Ishikawa (cell line): ENCODE measurements around the gene GHRL.

Experiments used
- CEBPB ChIP-seq: IDR thresholded peaks from 2 replicates; pipeline ENCODE4 v1.6.1; 2012
- CREB1 ChIP-seq: IDR thresholded peaks from 2 replicates; pipeline ENCODE4 v1.6.1; 2012; ENCODE audit warnings: low read depth
- EGR1 ChIP-seq: IDR thresholded peaks from 2 replicates; pipeline ENCODE4 v1.6.1; 2012
- EP300 ChIP-seq: IDR thresholded peaks from 2 replicates; pipeline ENCODE4 v1.6.1; 2012; ENCODE audit warnings: borderline replicate concordance
- FOXM1 ChIP-seq: IDR thresholded peaks from 2 replicates; pipeline ENCODE4 v1.6.1; 2012; ENCODE audit warnings: low read depth, borderline replicate concordance
- NFIC ChIP-seq: IDR thresholded peaks from 2 replicates; pipeline ENCODE4 v1.6.1; 2012
- RAD21 ChIP-seq: IDR thresholded peaks from 2 replicates; pipeline ENCODE4 v1.6.1; 2012; ENCODE audit warnings: low read depth
- TAF1 ChIP-seq: IDR thresholded peaks from 2 replicates; pipeline ENCODE4 v1.6.1; 2012; ENCODE audit warnings: low read depth, mild to moderate bottlenecking
- TCF12 ChIP-seq: IDR thresholded peaks from 2 replicates; pipeline ENCODE4 v1.6.1; 2012; ENCODE audit warnings: low read depth
- TEAD4 ChIP-seq: IDR thresholded peaks from 2 replicates; pipeline ENCODE4 v1.6.1; 2012
- YY1 ChIP-seq: IDR thresholded peaks from 2 replicates; pipeline ENCODE4 v1.6.1; 2012; ENCODE audit warnings: low read depth
- ZBTB7A ChIP-seq: IDR thresholded peaks from 2 replicates; pipeline ENCODE4 v1.6.1; 2012; ENCODE audit warnings: low read depth
- TF ChIP-seq, protein P1 (sequence below): IDR thresholded peaks from 2 replicates; pipeline ENCODE4 v1.6.1; 2012; ENCODE audit warnings: low read depth, mild to moderate bottlenecking
- TF ChIP-seq, protein P2 (sequence below): IDR thresholded peaks from 2 replicates; pipeline ENCODE4 v1.6.1; 2012
- TF ChIP-seq, protein P3 (sequence below): IDR thresholded peaks from 2 replicates; pipeline ENCODE4 v1.6.1; 2012

The GHRL gene

DNA sequence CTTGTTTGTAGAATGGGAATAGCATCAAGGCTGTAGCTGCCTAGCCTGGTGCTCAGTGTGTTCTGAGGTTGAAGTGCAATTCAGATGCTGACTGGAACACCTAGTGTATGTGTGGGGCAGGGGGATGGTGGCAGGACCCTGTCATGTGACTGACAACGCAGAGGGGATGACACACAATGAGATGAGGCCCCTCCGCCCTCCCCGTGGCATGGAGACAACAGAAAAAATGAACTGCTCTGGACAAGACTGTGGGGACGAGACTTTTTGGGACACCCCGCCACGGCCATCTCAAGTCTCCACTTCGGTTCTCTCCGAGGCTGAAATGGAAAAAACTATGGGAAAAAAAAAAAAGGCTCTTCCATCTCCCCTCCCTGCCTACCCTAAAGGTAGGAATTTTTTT lies 38.6 kb upstream of the GHRL start:
- TF ChIP-seq EGR1: no peak
- TF ChIP-seq, protein P1, sequence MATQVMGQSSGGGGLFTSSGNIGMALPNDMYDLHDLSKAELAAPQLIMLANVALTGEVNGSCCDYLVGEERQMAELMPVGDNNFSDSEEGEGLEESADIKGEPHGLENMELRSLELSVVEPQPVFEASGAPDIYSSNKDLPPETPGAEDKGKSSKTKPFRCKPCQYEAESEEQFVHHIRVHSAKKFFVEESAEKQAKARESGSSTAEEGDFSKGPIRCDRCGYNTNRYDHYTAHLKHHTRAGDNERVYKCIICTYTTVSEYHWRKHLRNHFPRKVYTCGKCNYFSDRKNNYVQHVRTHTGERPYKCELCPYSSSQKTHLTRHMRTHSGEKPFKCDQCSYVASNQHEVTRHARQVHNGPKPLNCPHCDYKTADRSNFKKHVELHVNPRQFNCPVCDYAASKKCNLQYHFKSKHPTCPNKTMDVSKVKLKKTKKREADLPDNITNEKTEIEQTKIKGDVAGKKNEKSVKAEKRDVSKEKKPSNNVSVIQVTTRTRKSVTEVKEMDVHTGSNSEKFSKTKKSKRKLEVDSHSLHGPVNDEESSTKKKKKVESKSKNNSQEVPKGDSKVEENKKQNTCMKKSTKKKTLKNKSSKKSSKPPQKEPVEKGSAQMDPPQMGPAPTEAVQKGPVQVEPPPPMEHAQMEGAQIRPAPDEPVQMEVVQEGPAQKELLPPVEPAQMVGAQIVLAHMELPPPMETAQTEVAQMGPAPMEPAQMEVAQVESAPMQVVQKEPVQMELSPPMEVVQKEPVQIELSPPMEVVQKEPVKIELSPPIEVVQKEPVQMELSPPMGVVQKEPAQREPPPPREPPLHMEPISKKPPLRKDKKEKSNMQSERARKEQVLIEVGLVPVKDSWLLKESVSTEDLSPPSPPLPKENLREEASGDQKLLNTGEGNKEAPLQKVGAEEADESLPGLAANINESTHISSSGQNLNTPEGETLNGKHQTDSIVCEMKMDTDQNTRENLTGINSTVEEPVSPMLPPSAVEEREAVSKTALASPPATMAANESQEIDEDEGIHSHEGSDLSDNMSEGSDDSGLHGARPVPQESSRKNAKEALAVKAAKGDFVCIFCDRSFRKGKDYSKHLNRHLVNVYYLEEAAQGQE: no peak
- TF ChIP-seq YY1: no peak
- TF ChIP-seq TEAD4: no peak
- no peak for TF ChIP-seq FOXM1
- no peak for TF ChIP-seq EP300
- no peak for TF ChIP-seq CREB1
- TF ChIP-seq RAD21: no peak
- no peak for TF ChIP-seq TAF1
- no peak for TF ChIP-seq CEBPB
- TF ChIP-seq ZBTB7A: no peak
- TF ChIP-seq NFIC: no peak
- TF ChIP-seq, protein P2, sequence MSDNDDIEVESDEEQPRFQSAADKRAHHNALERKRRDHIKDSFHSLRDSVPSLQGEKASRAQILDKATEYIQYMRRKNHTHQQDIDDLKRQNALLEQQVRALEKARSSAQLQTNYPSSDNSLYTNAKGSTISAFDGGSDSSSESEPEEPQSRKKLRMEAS: no peak
- TF ChIP-seq, protein P3, sequence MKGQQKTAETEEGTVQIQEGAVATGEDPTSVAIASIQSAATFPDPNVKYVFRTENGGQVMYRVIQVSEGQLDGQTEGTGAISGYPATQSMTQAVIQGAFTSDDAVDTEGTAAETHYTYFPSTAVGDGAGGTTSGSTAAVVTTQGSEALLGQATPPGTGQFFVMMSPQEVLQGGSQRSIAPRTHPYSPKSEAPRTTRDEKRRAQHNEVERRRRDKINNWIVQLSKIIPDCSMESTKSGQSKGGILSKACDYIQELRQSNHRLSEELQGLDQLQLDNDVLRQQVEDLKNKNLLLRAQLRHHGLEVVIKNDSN: no peak
- no peak for TF ChIP-seq TCF12

DNA sequence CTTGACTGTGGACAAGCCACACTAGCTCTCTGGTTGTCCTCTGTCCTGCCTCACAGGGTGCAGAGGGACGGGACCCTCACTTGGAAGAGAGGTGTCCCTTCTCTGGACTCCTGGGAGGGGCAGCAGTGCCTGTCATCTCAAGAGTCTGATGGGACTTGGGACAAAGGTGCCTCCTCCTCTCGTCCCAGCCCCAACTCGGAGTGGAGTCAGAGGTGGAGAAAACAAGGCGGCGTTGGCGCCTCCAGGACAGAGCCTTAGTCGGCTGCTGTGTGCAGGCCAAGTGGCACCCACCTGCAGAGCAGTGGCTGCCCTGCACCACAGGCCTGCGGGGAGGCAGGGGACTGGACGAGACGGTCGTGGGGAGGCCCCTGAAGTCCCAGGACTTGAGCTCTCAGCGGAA lies 37.6 kb upstream of the GHRL start:
- TF ChIP-seq FOXM1: no peak
- no peak for TF ChIP-seq ZBTB7A
- TF ChIP-seq, protein P1: no peak
- no peak for TF ChIP-seq CREB1
- no peak for TF ChIP-seq CEBPB
- no peak for TF ChIP-seq TAF1
- no peak for TF ChIP-seq NFIC
- TF ChIP-seq, protein P2: no peak
- TF ChIP-seq, protein P3: no peak
- TF ChIP-seq TCF12: no peak
- TF ChIP-seq TEAD4: no peak
- no peak for TF ChIP-seq EP300
- TF ChIP-seq YY1: no peak
- no peak for TF ChIP-seq RAD21
- TF ChIP-seq EGR1: no peak

DNA sequence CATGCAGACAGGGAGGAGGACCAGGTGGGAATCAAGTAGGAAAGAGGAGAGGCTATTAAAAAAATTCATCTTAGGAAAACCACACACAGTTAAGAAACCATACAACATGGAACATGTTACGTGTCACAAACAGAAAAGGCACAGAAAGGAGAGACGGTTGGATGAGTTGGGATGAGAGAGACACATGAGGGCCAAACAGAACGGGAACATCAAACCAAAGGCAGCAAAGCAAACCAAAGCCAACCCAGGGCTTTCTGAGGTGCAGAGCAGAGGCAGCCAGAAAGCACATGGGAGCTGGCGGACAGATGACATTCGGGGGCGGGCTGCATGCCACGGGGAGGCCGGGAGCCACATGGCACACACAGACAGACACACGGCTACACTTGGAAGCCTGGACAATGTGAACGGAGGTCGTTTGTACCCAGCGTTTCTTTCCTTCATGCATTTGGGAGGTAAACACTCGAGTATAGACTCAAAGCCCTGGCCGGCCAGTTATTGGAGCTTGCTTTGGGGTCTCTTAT lies 36.8 kb upstream of the GHRL start:
- TF ChIP-seq EGR1 (no peak), RAD21 (no peak), TAF1 (no peak), ZBTB7A (no peak), TEAD4 (no peak), NFIC (no peak), CEBPB (no peak), FOXM1 (no peak), YY1 (no peak)
- TF ChIP-seq, protein P2: no peak
- TF ChIP-seq, protein P1: no peak

DNA sequence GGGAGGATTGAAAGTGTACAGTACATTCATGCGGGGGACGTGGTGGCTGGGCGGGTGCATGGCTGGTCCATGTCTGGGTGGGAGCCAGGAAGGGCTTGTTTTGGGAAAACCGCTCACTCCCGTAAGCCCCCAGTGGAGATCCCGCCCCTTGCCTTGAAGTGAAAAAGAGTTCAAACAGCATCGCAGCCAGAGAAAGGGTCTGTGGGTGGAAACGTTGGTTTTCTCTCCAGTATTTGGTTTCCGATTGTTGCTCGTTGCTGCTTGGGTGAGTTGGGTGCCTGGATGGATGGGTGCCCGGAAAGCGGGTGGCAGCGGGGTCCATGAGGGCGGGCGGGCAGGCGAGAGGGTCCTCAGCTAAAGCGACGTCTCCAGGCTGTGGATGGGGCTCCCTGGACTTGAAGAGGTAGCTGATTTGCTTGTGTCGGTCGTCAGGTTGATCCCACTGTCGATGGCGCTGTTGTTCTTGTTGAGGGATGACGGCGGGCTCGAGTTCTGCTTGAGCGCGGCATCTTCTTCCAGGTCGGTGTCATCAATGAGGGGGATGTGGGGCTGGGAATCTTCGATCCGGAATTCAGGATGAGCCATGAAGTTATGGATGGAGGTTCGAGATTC lies 35.8 kb upstream of the GHRL start:
- TF ChIP-seq, protein P2: no peak
- no peak for TF ChIP-seq RAD21
- no peak for TF ChIP-seq EP300
- no peak for TF ChIP-seq EGR1
- no peak for TF ChIP-seq YY1
- TF ChIP-seq NFIC: no peak
- no peak for TF ChIP-seq ZBTB7A
- TF ChIP-seq TAF1: no peak
- no peak for TF ChIP-seq FOXM1
- no peak for TF ChIP-seq TCF12
- TF ChIP-seq CREB1: no peak
- TF ChIP-seq, protein P1: no peak
- TF ChIP-seq TEAD4: no peak
- TF ChIP-seq, protein P3: no peak
- no peak for TF ChIP-seq CEBPB
